Muscle of back (tissue), 11 donors: ENCODE data around the gene MMP25. TPM values are rescaled to one million over a fixed set of nuclear protein-coding genes. Genes with fewer than 3 reads are reported as not detected.
"Not testable (repeated sequence)": the region's sequence is repeated elsewhere in the genome, so short reads cannot be mapped to it uniquely, and the experiment has no call there.

ENCODE experiments used
- DNase-seq, 3 donors: peaks; one replicate each; pipeline versions ENCODE4 v3.0.0 to v3.0.0-alpha.2; 2013
- polyA plus RNA-seq, 10 donors: library from polyadenylated mRNA; unstranded; fragments of 120-200 nt; gene quantifications; one replicate each; pipeline ENCODE4 v1.2.1, GENCODE V29; 2013; ENCODE audit not compliant: insufficient read length in 10 of 10

MMP25 gene
- polyA plus RNA-seq, 10 donors, result 1.1 to 3.0 (median 1.8) TPM

- DNase-seq, result no peak
Observed at GRCh38 chr16:3054965-3055733, 8.8 kb downstream of the MMP25 start.

- DNase-seq, result not testable (repeated sequence)
Observed at GRCh38 chr16:3055734-3056115, 9.4 kb downstream of the MMP25 start.

GRCh38 chr16:3056336-3057180, 10.2 kb downstream of the MMP25 start:
- DNase-seq, result no peak

- DNase-seq, result no peak
Observed at GRCh38 chr16:3057181-3058138, 11.1 kb downstream of the MMP25 start.

GRCh38 chr16:3058139-3059030, 12.0 kb downstream of the MMP25 start:
- DNase-seq, result no peak

- DNase-seq, result peak; percentile 88 to 94 (median 90)
Observed at GRCh38 chr16:3059041-3059722, 12.8 kb downstream of the MMP25 start.

- DNase-seq, result no peak
Observed at GRCh38 chr16:3059723-3060242, 13.4 kb downstream of the MMP25 start.

GRCh38 chr16:3060339-3061127, 14.2 kb downstream of the MMP25 start:
- DNase-seq, result peak in 1 of 3 donors; percentile 37

GRCh38 chr16:3062553-3062952, 16.2 kb downstream of the MMP25 start:
- no peak for DNase-seq

- DNase-seq, result no peak
Observed at GRCh38 chr16:3063625-3064386, 17.4 kb downstream of the MMP25 start.

- DNase-seq, result peak; percentile 70 to 86 (median 83)
Observed at GRCh38 chr16:3065069-3065741, 18.8 kb downstream of the MMP25 start, which contains the start of gene IL32. Gene IL32, plus strand, starts transcription at chr16:3065640. Its CDS starts 172 bp downstream, at chr16:3065812.

GRCh38 chr16:3065742-3066439, 19.5 kb downstream of the MMP25 start:
- no peak for DNase-seq

- DNase-seq, result no peak
Observed at GRCh38 chr16:3066440-3066748, 20.0 kb downstream of the MMP25 start.

GRCh38 chr16:3068487-3068886, 22.1 kb downstream of the MMP25 start:
- no peak for DNase-seq

- DNase-seq, result not testable (repeated sequence)
Observed at GRCh38 chr16:3069146-3069545, 22.8 kb downstream of the MMP25 start.

GRCh38 chr16:3070608-3071111, 24.3 kb downstream of the MMP25 start:
- DNase-seq, result no peak

GRCh38 chr16:3071655-3072054, 25.3 kb downstream of the MMP25 start:
- DNase-seq, result no peak
